Hematopoietic multipotent progenitor cell treated with erythropoietin and hydrocortisone succinate and interleukin-3 and kit ligand, for 17 days (in vitro differentiated cells): ENCODE data around the gene PPP1R7.

ENCODE experiments used
- DNase-seq: peaks from one replicate; pipeline ENCODE4 v3.0.0-alpha.2; 2015; ENCODE audit warnings: low spot score

PPP1R7 gene

GRCh38 chr2:241228860-241229516 lies 78.7 kb downstream of the PPP1R7 start:
- no peak for DNase-seq

GRCh38 chr2:241229563-241230401 lies 79.5 kb downstream of the PPP1R7 start:
- DNase-seq: no peak

- no peak for DNase-seq
These were observed 80.2 kb downstream of the PPP1R7 start for GRCh38 chr2:241230435-241230834.

- DNase-seq: no peak
These were observed 82.7 kb downstream of the PPP1R7 start for GRCh38 chr2:241232736-241233575.
